22Rv1 (cell line): Measurements from ENCODE around the gene ZBTB45.

Experiments
- ZFX ChIP-seq: fragments of 450-650 bp; IDR thresholded peaks from 2 replicates; pipeline ENCODE4 v1.6.1; 2017; ENCODE audit warnings: antibody characterized with exemption, borderline replicate concordance
- TF ChIP-seq, protein P1 (sequence below): fragments of 450-650 bp; IDR thresholded peaks from 2 replicates; pipeline ENCODE4 v1.5.1; 2017; ENCODE audit warnings: mild to moderate bottlenecking

DNA sequence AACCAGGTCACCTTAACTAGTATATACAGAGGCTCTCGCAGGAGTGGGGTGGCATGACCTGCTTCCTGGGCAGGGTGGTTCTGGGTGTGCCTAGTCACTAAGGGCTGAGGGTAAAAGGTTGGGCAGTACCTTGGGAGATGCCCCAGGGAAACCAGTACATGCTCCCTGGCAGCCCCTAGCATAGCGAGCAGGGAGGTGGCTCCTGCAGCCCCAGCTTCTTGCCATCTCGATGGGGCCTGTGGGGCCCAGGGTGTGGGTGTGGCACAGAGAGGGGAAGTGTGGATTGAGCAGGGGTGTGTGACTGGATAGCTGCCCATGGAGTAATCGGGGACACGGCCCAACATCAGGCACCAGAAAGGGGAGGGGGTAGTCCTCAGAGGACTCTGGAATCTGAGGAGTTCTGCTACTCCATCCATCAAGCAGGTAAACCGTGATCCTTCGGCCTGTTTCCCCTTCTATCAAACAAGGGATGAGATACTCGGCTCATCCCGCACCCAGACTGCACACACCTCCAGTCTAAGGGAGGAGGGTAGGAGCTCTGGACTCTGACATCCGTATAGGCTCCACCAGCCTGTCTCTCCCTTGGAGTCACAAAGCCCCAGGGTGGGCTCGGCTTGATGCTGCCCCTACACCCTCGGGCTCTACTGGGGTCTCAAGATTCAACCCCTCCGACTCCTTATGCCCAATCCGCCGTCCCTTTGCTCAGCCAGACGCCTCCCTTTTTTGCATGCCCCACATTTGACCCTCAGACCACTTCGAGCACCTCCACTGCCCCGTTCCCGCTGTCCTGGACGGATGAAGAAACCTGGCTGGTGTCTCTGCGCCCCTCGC lies 1.1 kb downstream of the ZBTB45 start:
- TF ChIP-seq, protein P1, sequence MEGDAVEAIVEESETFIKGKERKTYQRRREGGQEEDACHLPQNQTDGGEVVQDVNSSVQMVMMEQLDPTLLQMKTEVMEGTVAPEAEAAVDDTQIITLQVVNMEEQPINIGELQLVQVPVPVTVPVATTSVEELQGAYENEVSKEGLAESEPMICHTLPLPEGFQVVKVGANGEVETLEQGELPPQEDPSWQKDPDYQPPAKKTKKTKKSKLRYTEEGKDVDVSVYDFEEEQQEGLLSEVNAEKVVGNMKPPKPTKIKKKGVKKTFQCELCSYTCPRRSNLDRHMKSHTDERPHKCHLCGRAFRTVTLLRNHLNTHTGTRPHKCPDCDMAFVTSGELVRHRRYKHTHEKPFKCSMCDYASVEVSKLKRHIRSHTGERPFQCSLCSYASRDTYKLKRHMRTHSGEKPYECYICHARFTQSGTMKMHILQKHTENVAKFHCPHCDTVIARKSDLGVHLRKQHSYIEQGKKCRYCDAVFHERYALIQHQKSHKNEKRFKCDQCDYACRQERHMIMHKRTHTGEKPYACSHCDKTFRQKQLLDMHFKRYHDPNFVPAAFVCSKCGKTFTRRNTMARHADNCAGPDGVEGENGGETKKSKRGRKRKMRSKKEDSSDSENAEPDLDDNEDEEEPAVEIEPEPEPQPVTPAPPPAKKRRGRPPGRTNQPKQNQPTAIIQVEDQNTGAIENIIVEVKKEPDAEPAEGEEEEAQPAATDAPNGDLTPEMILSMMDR, result no peak
- no peak for TF ChIP-seq ZFX
